Thyroid gland (tissue), 4 donors: ENCODE results near the gene POLR2A. TPM values are rescaled to one million over a fixed set of nuclear protein-coding genes. Genes with fewer than 3 reads are reported as not detected.

Source experiments
- DNase-seq, 2 donors: peaks; one replicate each; pipeline ENCODE4 v3.0.0-alpha.2; 2019
- H3K27ac ChIP-seq, 3 donors: fragments of 200-600 bp; sonication (generic); 1 replicate in 2 of 3; 2 replicates in 1 of 3; pipeline ENCODE4 v1.5.1; 2016 to 2019; ENCODE audit warnings: mild to moderate bottlenecking in 1 of 3, moderate library complexity in 1 of 3
- H3K27me3 ChIP-seq: fragments of 200-600 bp; sonication (generic); one replicate; pipeline ENCODE4 v1.5.1; 2019
- H3K36me3 ChIP-seq, 2 donors: fragments of 200-600 bp; sonication (generic); one replicate each; pipeline ENCODE4 v1.5.1; 2016 to 2019
- H3K4me1 ChIP-seq, 2 donors: fragments of 200-600 bp; sonication (generic); one replicate each; pipeline ENCODE4 v1.5.1; 2017 to 2019
- H3K4me3 ChIP-seq, 3 donors: fragments of 200-600 bp; sonication (generic); replicated peaks in 1 of 3; 1 replicate in 2 of 3; 2 replicates in 1 of 3; pipeline ENCODE4 v1.5.1; 2016; ENCODE audit warnings: mild to moderate bottlenecking in 1 of 3
- H3K9me3 ChIP-seq: fragments of 200-600 bp; sonication (generic); one replicate; pipeline ENCODE4 v1.5.1; 2017
- CTCF ChIP-seq, 6 experiments: fragments of 200-600 bp in 3 of 6; fragments of 450-650 bp in 3 of 6; sonication (generic) in 3 of 6; IDR thresholded peaks; one replicate each; pipeline ENCODE4 v1.5.1; 2016 to 2019; ENCODE audit warnings: antibody characterized with exemption in 6 of 6, mild to moderate bottlenecking in 2 of 6, inconsistent platforms in 1 of 6, moderate library complexity in 1 of 6
- POLR2A ChIP-seq, 2 donors: fragments of 450-650 bp; IDR thresholded peaks; one replicate each; pipeline ENCODE4 v1.6.1; 2017; ENCODE audit warnings: antibody characterized with exemption in 2 of 2, mild to moderate bottlenecking in 2 of 2, moderate library complexity in 1 of 2
- WGBS, 2 donors: methylation state at CpG; one replicate each; pipeline ENCODE4 v1.1.5; 2017; 5-methylcytosine and 5-hydroxymethylcytosine counted together
- intact Hi-C: fragments of 100-400 bp; cut with DNase I; formaldehyde crosslinking; loops from one replicate; pipeline ENCODE4 v1.15.1; 2023
- total RNA-seq, 4 donors: library from RNA; depleted of rRNA; stranded (reverse); fragments of >200 nt; gene quantifications; one replicate each; pipeline ENCODE4 v1.2.3, GENCODE V29; 2016

Gene POLR2A
- total RNA-seq, 4 donors from 2014 or later, result 47.6 to 125 (median 82.2) TPM

DNA sequence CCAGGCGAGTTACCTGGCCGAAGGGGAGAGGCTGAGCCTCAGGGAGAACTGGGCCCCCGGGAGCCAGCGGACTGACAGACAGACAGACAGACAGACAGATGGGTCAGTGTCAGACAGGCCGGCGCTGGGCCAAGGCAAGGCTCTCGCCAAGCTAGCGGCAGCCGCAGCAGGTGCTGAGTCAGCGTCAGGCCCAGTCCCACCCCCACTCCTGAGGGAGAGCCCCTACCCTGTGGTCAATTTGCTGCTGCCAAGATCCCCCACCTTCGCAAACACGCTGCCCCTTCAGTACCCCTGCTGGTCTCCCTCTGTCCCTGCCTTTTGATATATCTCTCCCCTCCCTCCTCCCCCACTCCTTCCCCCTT is 43.4 kb upstream of the POLR2A start:
- H3K4me3 ChIP-seq, result peak overlapping the region in 1 of 3 donors; percentile 51
- intact Hi-C loops, result loop anchor here (5.0 kb wide), 1 partner anchor 36 kb away; the partner anchor contains the start of gene ZBTB4
- WGBS, 2 donors, result 15 to 28% methylated on average over 2 to 11 of the region's 12 CpGs
- no peaks in the 10 kb centered on the region for H3K9me3 ChIP-seq
- TF ChIP-seq CTCF (IDR thresholded peaks at IDR 0.05) (no peak), POLR2A (IDR thresholded peaks at IDR 0.05) (no peak)
- H3K4me1 ChIP-seq, result peaks cover 34 to 62% of the 10 kb centered on the region in 2 donors
- DNase-seq, result peak; percentile 75 to 79
- H3K27ac ChIP-seq, result peak overlapping the region in 2 of 3 donors; percentile 69 to 82
- H3K36me3 ChIP-seq, result no peaks in the 10 kb centered on the region
- H3K27me3 ChIP-seq, result no peaks in the 10 kb centered on the region

GRCh38 chr17:7441266-7441665 is 42.9 kb upstream of the POLR2A start:
- 80 to 81% methylated on average over 7 of the region's 7 CpGs for WGBS, 2 donors
- peaks cover 29 to 60% of the 10 kb centered on the region in 2 donors for H3K4me1 ChIP-seq
- no peak for TF ChIP-seq CTCF (IDR thresholded peaks at IDR 0.05)
- no peak for TF ChIP-seq POLR2A (IDR thresholded peaks at IDR 0.05)
- no peaks in the 10 kb centered on the region for H3K9me3 ChIP-seq
- no peak for DNase-seq
- no peaks in the 10 kb centered on the region for H3K27me3 ChIP-seq
- no peaks in the 10 kb centered on the region for H3K36me3 ChIP-seq
- peak overlapping the region in 2 of 3 donors; percentile 69 to 82 for H3K27ac ChIP-seq
- H3K4me3 ChIP-seq, result no peak overlapping the region
- intact Hi-C loops, result loop anchor here (5.0 kb wide), 1 partner anchor 36 kb away; the partner anchor contains the start of gene ZBTB4

DNA sequence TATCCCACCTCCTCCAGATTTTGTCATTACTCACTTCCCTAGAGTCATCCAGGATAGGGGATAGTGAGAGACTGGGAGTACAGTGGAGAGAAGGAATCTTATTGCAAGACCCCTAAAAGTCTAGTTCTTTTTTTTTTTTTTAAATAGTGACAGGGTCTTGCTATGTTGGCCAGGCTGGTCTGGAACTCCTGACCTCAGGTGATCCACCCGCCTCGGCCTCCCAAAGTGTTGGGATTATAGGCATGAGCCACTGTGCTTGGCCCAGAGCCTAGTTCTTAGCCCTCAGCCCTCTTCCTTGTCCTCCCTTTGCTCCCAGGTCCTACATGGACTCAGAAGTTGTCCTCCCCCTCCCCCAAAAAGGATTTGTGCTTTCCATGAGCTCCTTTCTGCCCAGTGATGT is 42.0 kb upstream of the POLR2A start:
- no peak overlapping the region for H3K27ac ChIP-seq
- H3K4me1 ChIP-seq, result peaks cover 22 to 52% of the 10 kb centered on the region in 2 donors
- DNase-seq, result no peak
- TF ChIP-seq POLR2A (IDR thresholded peaks at IDR 0.05), result no peak
- no peak for TF ChIP-seq CTCF (IDR thresholded peaks at IDR 0.05)
- intact Hi-C loops, result loop anchor here (5.0 kb wide), 1 partner anchor 35 kb away; the partner anchor contains the start of gene ZBTB4
- H3K9me3 ChIP-seq, result no peaks in the 10 kb centered on the region
- no peaks in the 10 kb centered on the region for H3K27me3 ChIP-seq
- WGBS, 2 donors, result 97 to 100% methylated on average over 2 of the region's 2 CpGs
- no peaks in the 10 kb centered on the region for H3K36me3 ChIP-seq
- H3K4me3 ChIP-seq, result no peak overlapping the region

DNA sequence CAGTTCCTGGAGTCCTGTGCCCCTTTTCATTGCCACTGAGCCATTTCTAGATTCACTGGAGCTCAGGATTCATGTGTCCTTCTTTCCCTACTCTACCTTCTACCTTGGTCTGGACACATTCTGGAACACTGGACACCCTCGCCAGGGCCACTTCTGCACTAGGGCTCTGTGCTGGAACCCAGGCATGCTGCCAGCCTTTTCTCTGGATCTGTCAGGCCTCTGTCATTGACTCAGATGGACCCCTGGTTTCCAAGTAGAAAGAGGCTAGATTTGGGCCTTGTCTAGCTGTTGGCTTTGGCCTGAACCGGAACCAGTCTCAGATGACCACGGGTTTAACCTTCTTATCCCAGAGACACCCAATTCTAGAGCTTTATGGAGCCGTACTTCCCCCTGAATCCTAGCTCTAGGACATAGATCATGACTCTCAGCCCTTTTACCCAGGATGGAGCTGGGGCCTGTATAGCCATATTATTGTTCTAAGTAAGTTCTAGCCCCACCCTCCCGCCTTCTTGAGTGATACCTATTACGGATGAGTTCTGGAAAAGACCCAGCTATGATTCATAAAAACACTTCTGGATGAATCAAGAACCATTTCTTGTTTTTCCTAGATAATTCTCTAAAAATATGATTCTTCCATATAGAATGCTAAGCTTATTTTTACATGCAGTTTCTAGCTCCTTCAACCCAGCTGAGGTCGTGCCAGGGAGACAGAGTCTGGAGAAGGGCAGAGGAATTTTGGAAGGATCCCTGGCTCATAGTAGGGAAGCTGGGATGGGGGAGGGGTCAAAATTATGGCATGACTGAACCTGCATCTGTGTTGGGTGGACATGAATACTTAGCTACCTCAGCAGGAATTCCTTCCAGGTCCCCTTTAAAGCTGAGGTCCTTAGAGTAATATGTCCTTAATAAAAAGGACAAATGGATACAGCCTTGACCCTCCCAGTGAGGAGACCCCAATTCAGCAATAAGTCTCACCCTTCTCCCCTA is 40.4 kb upstream of the POLR2A start:
- peak in 1 of 2 donors; percentile 17 for DNase-seq
- H3K27me3 ChIP-seq, result no peaks in the 10 kb centered on the region
- intact Hi-C loops, result loop anchor here (5.0 kb wide), 1 partner anchor 34 kb away; the partner anchor contains the start of gene ZBTB4
- H3K36me3 ChIP-seq, result no peaks in the 10 kb centered on the region
- H3K27ac ChIP-seq, result no peak overlapping the region
- 79 to 80% methylated on average over 7 of the region's 7 CpGs for WGBS, 2 donors
- no peaks in the 10 kb centered on the region for H3K9me3 ChIP-seq
- H3K4me1 ChIP-seq, result peaks cover 11 to 36% of the 10 kb centered on the region in 2 donors
- H3K4me3 ChIP-seq, result no peak overlapping the region
- no peak for TF ChIP-seq CTCF (IDR thresholded peaks at IDR 0.05)
